Measurements from ENCODE around the gene MLH1. TPM values are rescaled to one million over a fixed set of nuclear protein-coding genes. Genes with fewer than 3 reads are reported as not detected.

MLH1 gene
- total RNA-seq, 1 donor from 2014 or later: 42.1 TPM

DNA sequence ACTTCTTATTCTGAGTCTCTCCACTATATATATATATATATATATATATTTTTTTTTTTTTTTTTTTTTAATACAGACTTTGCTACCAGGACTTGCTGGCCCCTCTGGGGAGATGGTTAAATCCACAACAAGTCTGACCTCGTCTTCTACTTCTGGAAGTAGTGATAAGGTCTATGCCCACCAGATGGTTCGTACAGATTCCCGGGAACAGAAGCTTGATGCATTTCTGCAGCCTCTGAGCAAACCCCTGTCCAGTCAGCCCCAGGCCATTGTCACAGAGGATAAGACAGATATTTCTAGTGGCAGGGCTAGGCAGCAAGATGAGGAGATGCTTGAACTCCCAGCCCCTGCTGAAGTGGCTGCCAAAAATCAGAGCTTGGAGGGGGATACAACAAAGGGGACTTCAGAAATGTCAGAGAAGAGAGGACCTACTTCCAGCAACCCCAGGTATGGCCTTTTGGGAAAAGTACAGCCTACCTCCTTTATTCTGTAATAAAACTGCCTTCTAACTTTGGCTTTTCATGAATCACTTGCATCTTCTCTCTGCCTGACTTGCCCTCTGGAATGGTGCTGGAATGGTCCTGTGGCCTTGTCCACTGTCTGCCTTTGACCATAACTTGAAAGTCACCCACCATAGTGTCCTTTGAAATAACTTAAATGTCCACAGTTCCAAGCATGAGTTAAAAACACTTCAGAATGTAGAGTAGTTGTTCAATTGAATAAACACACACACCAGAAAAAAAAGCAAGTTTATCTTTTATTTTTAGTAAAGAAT lies 32.4 kb downstream of the MLH1 start:
- Histone ChIP-seq H3K4me3 (ENCODE audit: low read depth, low read length) (no peak overlapping the region), H3K27me3 (ENCODE audit: control insufficient read depth, insufficient read depth, low read length) (no peaks in the 10 kb centered on the region), H3K36me3 (ENCODE audit: control insufficient read depth, insufficient read depth, low read length) (peaks cover 2% of the 10 kb centered on the region)
- no peak for DNase-seq (ENCODE audit: low read depth)
- TF ChIP-seq, protein P1, sequence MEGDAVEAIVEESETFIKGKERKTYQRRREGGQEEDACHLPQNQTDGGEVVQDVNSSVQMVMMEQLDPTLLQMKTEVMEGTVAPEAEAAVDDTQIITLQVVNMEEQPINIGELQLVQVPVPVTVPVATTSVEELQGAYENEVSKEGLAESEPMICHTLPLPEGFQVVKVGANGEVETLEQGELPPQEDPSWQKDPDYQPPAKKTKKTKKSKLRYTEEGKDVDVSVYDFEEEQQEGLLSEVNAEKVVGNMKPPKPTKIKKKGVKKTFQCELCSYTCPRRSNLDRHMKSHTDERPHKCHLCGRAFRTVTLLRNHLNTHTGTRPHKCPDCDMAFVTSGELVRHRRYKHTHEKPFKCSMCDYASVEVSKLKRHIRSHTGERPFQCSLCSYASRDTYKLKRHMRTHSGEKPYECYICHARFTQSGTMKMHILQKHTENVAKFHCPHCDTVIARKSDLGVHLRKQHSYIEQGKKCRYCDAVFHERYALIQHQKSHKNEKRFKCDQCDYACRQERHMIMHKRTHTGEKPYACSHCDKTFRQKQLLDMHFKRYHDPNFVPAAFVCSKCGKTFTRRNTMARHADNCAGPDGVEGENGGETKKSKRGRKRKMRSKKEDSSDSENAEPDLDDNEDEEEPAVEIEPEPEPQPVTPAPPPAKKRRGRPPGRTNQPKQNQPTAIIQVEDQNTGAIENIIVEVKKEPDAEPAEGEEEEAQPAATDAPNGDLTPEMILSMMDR (IDR thresholded peaks at IDR 0.05; ENCODE audit: insufficient read depth, low read length, poor library complexity, severe bottlenecking): no peak

DNA sequence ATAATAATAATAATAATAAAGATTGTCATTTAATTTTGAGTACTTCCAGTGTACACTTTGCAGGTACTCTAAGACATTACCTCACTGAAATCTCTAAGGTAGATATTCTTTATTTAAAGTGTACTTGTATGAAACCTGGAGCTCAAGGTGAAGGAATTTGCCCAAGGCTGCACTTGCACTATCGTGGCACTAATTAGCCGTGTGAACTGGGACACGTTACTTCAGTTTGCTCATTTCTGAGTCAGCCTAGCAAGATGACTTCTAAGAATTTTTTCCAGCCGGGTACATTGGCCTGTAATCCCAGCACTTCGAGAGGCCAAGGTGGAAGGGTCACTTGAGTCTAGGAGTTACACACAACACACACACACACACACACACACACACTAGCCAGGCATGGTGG lies 33.5 kb downstream of the MLH1 start:
- no peak for DNase-seq (ENCODE audit: low read depth)
- H3K27me3 ChIP-seq (ENCODE audit: control insufficient read depth, insufficient read depth, low read length): no peaks in the 10 kb centered on the region
- H3K4me3 ChIP-seq (ENCODE audit: low read depth, low read length): no peak overlapping the region
- H3K36me3 ChIP-seq (ENCODE audit: control insufficient read depth, insufficient read depth, low read length): peaks cover 2% of the 10 kb centered on the region
- TF ChIP-seq, protein P1 (IDR thresholded peaks at IDR 0.05; ENCODE audit: insufficient read depth, low read length, poor library complexity, severe bottlenecking): no peak

DNA sequence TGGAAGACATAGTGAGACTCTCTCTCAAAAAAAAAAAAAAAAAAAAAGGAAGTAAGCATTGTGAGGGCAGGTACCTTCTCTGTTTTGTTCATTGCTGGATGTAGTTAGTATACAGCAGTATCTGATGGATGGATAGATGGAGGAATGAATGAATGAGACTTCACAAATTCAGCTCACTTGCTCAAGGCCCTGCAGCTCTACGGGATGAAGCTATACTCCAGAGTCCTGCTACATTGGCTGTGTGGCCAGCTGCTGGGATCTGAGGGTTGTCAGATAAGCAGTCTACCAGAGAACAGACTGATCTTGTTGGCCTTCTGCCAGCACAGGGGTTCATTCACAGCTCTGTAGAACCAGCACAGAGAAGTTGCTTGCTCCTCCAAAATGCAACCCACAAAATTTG lies 35.0 kb downstream of the MLH1 start:
- TF ChIP-seq, protein P1 (IDR thresholded peaks at IDR 0.05; ENCODE audit: insufficient read depth, low read length, poor library complexity, severe bottlenecking): no peak
- Histone ChIP-seq H3K4me3 (ENCODE audit: low read depth, low read length) (no peak overlapping the region), H3K27me3 (ENCODE audit: control insufficient read depth, insufficient read depth, low read length) (no peaks in the 10 kb centered on the region), H3K36me3 (ENCODE audit: control insufficient read depth, insufficient read depth, low read length) (peaks cover 2% of the 10 kb centered on the region)
- no peak for DNase-seq (ENCODE audit: low read depth)

DNA sequence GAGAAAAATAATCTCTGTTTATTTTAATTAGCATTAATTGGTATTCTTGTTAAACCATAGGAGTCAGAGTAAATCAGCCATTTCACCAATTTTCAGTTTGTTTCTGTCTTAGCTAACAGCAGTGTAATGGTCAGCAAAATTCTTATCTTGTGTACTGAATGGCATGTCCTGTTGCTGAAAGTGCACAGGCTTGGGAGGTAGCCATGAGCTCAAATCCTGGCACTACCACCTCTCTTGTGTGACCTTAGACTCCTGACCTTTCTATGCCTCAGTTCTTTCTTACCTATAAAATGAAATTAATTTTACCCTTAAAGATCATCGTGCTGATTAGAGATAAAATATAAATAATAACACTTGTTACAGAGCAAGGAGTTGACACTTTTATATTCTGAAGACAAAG lies 35.8 kb downstream of the MLH1 start:
- Histone ChIP-seq H3K36me3 (ENCODE audit: control insufficient read depth, insufficient read depth, low read length) (peaks cover 2% of the 10 kb centered on the region), H3K4me3 (ENCODE audit: low read depth, low read length) (no peak overlapping the region), H3K27me3 (ENCODE audit: control insufficient read depth, insufficient read depth, low read length) (no peaks in the 10 kb centered on the region)
- TF ChIP-seq, protein P1 (IDR thresholded peaks at IDR 0.05; ENCODE audit: insufficient read depth, low read length, poor library complexity, severe bottlenecking): no peak
- DNase-seq (ENCODE audit: low read depth): no peak

DNA sequence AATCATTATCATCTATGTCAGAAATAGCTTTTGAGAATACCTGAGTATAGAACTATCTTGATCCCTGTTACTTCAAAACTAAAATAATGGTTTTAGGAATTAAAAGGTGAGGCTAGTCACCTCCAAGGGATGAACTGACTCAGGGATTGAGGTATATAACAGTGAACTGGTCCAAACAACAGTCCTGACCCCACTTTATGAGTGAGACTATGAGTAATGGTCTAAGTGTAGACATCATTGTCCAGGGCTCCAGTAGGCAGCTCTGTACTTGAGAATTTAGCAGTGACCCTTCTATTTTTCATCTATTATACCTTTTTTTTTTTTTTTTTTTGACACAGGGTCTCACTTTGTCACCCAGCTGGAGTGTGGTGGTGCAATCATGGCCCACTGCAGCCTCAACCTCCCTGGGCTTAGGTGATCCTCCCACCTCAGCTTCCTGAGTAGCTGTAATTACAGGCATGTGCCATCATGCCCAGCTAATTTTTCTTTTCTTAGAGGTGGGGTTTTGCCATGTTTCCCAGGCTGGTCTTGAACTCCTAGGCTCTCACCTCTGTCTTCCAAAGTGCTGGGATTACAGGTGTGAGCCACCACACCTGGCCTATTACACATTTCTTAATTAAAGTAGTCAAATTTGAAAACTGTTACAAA lies 36.3 kb downstream of the MLH1 start:
- no peak for DNase-seq (ENCODE audit: low read depth)
- Histone ChIP-seq H3K4me3 (ENCODE audit: low read depth, low read length) (no peak overlapping the region), H3K36me3 (ENCODE audit: control insufficient read depth, insufficient read depth, low read length) (peaks cover 2% of the 10 kb centered on the region), H3K27me3 (ENCODE audit: control insufficient read depth, insufficient read depth, low read length) (no peaks in the 10 kb centered on the region)
- TF ChIP-seq, protein P1 (IDR thresholded peaks at IDR 0.05; ENCODE audit: insufficient read depth, low read length, poor library complexity, severe bottlenecking): no peak

Measured in kidney epithelial cell (primary cell).